NCI-H1092 treated with DMSO at 0.1 percent for 48 hours (cell line): ENCODE data around the gene USP15.
"Not testable (repeated sequence)": the region's sequence is repeated elsewhere in the genome, so short reads cannot be mapped to it uniquely, and the experiment has no call there.

ENCODE experiments used
- DNase-seq: peaks from one replicate; lab custom pipeline; 2025; lab: John Stamatoyannopoulos, UW

Gene USP15

DNA sequence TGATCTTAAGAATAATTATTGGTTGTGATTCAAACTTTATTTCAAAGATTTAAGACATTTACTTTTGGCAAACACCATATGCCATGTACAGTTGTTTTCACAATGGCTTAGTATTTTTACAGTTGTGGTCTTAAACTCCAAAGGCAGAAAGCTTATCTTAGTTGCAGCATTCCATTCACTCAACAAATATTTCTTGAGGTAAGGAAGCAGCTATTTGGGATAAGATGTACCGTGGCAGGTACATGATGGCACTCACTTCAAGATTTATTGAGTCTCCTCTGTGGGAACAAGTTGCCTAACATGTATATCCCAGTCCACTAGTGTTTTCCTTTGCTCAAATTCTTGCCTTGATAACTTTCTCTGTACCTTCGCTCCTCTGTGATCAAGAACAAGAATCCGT is 198.4 kb downstream of the USP15 start:
- no peak for DNase-seq

DNA sequence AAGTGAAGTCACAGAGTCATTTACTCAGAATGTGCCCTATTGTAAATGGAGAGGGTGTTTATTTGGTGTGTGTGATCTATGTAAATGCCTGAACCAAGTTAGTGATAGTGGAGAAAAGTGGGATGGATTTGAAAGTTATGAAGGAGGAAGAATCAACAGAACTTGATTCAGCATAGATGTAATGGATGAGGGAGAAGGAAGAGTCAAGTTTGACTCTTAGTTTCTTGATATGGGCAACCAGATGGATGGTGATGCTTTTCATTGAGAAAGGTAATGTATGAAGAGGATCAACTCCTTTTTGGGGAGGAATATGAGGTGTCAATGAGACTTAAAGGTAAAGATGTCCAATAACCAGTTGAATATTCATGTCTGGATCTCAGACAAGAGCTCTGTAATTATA is 199.8 kb downstream of the USP15 start:
- no peak for DNase-seq

DNA sequence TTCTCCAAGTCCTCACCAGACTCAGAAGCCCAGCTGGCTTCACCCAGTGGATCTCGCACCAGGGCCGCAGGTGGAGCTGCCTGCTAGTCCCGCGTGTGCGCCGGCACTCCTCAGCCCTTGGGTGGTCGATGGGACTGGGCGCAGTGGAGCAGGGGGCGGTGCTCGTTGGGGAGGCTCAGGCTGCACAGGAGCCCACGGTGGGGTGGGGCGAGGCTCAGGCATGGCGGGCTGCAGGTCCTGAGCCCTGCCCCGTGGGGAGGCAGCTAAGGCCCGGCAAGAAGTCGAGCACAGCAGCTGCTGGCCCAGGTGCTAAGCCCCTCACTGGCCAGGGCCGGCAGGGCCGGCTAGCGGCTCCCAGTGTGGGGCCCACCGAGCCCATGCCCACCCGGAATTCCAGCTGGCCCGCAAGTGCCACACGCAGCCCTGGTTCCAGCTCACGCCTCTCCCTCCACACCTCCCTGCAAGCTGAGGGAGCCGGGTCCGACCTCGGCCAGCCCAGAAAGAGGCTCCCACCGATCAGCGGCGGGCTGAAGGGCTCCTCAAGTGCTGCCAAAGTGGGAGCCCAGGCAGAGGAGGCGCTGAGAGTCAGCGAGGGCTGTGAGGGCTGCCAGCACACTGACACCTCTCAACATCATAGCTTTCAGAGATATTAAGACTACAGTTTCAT is 201.1 kb downstream of the USP15 start:
- not testable (repeated sequence) for DNase-seq

DNA sequence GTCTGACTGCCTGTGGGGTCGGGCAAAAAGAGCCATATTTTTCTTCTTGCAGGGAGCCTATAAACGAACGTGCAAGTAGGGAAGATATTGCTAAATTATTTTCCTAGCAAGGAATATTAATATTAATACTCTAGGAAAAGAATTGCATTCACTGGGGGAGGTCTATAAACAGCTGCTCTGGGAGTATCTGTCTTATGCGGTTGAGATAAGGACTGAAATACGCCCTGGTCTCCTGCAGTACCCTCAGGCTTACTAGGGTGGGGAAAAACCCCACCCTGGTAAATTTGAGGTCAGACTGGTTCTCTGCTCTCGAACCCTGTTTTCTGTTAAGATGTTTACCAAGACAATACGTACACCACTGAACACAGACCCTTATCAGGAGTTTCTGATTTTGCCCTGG is 203.0 kb downstream of the USP15 start:
- not testable (repeated sequence) for DNase-seq
